T1000 (cell line): Measurements from ENCODE around the gene TPRX1.
A peak's percentile ranks its signal among the peaks of the same experiment; 100 is the strongest.
"Not testable (repeated sequence)": the region's sequence is repeated elsewhere in the genome, so short reads cannot be mapped to it uniquely, and the experiment has no call there.

Experiments
- DNase-seq: peaks from one replicate; lab custom pipeline; 2025; ENCODE audit warnings: mixed read lengths; lab: John Stamatoyannopoulos, UW

TPRX1 gene

DNA sequence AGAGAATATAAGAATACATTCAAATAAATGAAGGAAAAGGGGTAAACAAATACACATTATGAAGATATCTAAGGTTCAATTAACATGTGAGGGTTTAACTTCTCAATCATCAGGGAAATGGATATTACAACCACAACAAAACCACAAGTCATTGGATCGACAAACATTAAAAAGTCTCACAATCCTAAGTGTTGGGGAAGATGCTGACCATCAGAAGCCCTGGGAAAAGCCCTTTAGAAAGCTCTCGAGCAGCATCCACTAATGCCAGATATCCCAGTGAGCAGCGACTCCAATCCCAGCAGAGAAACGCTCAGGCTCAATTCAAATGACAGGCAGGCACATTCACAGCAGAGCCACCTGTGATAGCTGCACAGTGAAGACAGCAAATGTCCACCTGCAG, 3.1 kb downstream of the TPRX1 start:
- no peak for DNase-seq

- DNase-seq: no peak
Measured at GRCh38 chr19:47798904-47799266, 5.5 kb downstream of the TPRX1 start.

DNA sequence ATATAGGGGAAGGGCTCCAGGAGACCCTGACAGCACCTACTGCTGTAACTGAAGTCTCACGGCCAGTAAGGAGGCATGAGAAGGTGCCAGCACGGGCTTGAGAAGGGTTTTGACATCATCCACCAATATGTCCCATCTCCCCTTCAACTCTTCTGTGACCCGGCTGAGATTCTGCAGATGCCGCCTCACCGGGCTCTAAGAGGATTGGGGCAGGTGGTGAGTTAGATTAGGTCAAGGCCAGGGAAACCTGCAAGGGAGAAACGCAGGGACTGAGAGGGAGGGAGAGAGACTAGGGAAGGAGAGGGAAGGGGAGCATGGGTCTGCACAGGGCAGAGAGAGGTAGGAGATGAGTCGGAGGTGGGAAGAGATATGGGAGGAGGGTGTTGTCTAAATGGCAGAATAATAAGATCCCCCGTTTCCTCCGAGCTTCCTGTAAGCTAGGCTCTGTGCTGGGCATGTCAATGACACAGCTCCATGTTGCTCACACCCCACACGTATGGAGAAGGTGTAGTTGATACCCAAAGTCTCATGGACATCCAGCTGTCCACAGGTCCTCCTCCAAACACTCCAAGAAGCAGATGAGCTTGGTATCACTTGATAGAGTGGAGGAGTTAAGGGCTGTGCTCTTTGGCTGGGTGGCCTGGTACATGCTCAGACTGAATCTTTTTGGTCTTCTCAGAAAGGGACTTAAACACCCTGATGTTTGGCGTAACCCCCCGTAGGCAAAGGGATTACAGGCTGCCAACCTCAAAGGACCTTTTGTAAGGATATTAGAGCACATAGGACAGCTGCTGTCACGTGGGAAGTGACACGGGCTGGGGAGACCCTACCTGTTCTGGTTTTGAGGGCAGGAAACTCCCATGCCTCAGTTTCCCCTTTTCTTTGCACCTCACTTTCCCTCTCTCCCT, 6.1 kb downstream of the TPRX1 start:
- no peak for DNase-seq

DNA sequence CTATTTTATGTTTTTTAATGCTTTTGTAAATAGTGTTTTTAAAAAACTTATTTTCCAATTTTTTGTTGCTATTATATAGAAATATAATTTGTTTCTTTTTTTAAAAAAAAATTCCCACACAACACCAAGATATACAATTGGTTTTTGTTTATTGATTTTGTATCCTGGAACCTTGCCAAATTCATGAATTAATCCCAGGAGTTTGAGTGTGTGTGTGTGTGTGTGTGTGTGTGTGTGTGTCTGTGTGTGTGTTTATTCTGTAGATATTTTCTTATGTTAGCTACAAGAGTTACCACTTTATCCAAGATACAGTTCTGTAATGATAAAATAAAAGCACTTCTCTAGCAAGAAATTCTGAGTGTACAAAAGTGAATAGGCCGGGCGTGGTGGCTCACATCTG, 7.6 kb downstream of the TPRX1 start:
- DNase-seq: no peak

- no peak for DNase-seq
Measured at GRCh38 chr19:47794526-47794925, 9.8 kb downstream of the TPRX1 start.

DNA sequence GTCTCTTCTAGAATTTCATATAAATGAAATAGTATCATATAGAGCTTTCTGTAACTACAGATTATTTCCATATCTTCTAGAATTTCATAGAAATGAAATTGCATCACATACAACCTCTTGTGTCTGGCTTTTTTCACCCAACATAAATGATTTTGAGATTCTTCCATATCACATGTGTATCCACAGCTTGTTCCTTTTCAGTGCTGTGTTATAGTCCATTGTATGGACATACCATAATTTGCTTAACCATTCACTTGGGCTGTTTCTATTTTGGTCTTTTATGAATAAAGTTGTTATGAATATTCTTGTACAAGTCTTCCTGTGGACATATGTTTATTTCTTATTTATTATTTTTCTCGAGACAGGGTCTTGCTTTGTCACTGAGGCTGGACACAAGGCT, 11.7 kb downstream of the TPRX1 start:
- no peak for DNase-seq

GRCh38 chr19:47790398-47790814, 13.9 kb downstream of the TPRX1 start:
- DNase-seq: no peak

GRCh38 chr19:47789811-47790210, 14.5 kb downstream of the TPRX1 start:
- DNase-seq: not testable (repeated sequence)

GRCh38 chr19:47787307-47787706, 17.0 kb downstream of the TPRX1 start:
- DNase-seq: not testable (repeated sequence)

DNA sequence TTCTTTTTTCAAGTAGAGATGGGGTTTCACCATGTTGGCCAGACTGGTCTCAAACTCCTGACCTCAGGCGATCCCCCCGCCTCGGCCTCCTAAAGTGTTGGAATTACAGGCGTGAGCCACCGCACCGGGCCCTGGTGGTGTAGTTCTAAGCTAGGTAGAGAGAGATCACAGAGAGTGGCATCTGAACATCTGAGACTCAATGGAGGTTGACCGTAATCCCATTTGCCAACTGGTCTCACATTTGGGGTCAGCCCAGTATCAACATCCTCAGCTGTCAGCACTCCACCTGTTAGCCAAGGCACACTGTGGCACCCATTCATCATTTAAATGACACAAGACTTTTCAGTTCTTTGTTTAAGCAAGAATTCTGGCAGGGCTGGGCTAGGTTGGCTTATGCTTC, 17.8 kb downstream of the TPRX1 start:
- DNase-seq: no peak

DNA sequence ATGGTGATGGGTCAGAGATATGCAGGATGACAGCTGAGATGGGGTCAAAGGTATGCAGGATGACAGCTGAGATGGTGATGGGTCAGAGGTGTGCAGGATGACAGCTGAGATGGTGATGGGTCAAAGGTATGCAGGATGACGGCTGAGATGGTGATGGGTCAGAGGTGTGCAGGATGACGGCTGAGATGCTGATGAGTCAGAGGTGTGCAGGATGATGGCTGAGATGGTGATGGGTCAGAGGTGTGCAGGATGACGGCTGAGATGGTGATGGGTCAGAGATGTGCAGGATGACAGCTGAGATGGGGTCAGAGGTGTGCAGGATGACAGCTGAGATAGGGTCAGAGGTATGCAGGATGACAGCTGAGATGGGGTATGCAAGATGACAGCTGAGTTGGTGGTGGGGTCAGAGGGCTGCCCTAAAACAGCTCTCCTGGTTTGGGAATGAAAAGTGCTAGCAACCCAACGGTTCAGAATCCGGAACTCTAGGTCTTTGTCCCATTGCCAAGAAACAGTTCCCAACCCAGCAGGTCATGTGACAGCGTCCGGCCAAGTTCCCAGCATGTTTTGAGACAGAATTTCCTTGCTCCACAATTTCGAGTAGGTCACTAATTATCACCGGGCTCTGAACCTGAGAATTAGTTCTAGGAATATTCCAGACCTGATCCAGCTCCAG, 22.6 kb downstream of the TPRX1 start:
- no peak for DNase-seq

DNA sequence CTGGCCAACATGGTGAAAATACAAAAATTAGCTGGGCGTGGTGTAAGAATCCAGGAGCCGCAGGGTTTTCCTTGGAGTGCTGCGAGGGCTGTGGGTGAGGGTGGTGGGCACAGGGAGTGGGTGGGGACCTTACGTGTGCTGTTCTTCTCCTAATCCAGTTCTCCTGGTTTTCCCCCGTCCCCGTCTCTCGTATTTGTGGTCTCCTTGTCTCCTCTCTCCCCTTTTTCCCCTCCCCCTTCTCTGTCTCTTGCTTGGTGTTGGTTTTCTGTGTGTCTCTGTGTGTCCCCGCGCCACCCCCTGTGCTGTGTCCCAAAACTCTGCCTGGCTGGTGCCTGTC, 24.2 kb downstream of the TPRX1 start:
- DNase-seq: no peak

DNA sequence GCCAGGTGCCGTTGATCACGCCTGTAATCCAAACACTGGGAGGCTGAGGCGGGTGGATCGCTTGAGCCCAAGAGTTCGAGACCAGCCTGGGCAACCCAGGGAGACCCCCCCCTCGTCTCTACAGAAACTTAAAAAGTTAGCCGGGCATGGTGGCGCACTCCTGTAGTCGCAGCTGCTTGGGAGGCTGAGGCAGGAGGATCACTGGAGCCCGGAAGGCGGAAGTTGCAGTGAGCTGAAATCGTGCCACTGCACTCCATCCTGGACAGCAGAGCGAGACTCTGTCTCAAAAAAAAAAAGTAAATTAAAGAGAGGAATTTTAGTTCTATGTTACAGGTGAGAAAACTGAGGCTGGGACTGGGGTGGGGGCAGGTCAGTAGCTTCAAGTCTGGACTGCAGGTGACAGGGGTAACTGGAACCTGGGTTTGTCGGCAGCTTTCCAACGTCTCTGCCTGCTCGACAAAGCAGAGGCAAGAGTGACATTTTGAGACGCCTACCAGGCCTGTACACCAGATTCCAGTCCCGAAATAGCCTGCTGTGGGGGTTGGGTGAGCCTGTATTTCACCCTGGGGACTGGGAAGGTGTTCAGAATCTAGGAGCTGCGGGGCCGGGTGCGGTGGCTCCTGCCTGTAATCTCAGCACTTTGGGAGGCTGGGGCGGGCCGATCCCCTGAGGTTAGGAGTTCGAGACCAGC, 24.7 kb downstream of the TPRX1 start:
- no peak for DNase-seq

GRCh38 chr19:47778954-47779351, 25.4 kb downstream of the TPRX1 start:
- no peak for DNase-seq

DNA sequence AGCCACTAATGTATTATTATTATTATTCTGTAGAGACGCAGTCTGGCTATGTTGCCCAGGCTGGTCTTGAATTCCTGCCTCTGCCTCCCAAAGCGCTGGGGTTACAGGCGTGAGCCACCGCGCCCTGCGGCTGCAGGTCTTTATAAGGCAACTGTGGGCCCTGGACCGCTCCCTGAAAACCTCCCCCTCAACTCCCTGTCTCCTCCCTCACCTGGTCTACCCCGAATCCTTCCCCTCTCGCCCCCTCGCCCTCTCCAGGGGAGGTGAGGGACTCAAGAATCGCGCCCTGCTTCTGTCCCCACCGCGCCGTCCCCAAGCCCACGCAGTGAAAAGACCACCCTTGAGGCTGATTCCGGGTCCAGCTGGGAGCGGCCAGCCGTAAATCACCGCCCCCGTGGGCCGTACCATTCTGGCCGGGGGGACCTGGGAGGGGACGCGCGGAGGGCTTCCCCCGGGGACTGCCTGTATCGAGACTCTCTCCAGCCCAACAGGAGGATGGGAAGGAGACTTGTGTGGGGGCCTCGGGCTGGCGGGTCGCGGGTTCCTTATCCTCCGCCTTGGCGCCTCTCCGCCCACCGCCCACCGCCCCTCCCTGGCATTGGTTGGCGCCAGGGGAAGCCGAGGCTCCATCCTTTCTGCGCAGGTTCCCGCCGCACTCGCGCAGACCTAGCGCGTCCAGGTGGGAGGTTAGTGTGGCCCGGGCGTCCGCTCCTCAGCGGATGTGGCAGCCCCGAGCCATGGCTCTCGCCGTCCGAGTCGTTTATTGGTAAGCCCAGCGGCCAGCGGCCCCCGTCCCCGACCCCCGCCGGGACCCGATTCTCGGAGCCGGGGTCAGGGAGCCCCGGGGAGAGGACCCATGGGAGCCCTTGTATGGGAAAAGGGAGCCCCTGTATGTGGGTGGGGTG, 26.1 kb downstream of the TPRX1 start, which contains the start of gene SELENOW:
TSS of gene SELENOW (plus strand) at position 655 of the 905 bp plus-strand sequence. CDS start at position 738, 83 bp downstream.
- peak; percentile 74 for DNase-seq

DNA sequence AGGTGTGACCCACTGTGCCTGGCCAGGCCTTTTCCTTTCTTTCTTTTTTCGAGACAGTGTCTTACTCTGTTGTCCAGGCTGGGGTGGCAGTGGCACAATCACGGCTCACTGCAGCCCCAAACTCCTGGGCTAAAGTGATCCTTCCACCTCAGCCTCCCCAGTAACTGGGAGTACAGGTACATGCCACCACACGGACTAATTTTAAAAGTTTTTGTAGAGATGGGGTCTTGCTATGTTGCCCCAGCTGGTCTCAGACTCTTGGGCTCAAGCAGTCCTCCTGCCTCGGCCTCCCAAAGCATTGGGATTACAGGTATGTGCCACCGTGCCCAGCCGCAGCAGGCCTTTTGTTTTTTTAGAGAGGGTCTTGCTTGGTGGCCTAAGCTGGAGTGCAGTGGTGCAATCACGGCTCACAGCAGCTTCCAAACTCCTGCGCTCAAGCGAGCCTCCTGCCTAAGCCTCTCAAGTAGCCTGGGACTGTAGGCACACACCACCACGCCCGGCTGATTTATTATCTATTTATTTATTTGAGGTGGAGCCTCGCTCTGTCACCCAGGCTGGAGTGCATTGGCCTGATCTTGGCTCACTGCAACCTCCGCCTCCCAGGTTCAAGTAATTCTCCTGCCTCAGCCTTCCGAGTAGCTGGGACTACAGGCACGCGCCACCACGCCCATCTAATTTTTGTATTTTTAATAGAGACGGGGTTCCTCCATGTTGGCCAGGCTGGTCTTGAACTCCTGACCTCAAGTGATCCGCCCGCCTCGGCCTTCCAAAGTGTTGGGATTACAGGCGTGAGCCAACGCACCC, 26.9 kb downstream of the TPRX1 start:
- DNase-seq: not testable (repeated sequence)

DNA sequence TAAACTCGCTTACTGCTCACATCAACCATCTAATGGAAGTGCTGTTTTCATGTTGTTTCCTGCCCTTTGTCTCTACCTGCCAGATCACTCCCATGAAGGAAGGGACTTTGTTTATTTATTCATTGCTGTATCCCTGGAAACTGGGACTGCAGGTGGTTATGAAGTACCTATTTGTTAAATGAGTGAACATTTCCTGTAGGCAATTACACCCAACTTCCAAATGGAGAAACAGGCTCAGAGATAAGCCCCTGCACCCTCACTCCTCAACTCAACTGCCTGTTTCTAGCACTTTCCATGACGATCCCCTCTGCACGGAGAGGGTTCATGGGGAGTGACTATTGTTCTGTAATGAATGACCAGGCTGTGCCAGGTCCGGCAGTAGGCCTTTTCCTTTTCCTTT, 27.8 kb downstream of the TPRX1 start:
- DNase-seq: no peak

DNA sequence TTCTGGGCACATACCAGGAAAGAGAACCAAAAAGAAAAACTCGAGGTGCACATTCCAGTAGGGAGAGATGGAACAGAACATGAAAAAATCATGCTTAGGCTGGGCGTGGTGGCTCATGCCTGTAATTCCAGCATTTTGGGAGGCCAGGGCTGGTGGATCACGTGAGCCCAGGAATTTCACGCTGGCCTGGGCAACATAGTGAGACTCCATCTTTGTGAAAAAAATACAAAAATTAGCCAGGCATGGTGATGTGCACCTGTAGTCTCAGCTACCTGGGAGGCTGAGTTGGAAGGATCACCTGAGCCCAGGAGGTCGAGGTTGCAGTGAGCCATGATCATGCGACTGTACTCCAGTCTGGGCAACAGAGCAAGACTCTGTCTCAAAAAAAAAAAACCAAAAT, 33.1 kb downstream of the TPRX1 start:
- DNase-seq: not testable (repeated sequence)

DNA sequence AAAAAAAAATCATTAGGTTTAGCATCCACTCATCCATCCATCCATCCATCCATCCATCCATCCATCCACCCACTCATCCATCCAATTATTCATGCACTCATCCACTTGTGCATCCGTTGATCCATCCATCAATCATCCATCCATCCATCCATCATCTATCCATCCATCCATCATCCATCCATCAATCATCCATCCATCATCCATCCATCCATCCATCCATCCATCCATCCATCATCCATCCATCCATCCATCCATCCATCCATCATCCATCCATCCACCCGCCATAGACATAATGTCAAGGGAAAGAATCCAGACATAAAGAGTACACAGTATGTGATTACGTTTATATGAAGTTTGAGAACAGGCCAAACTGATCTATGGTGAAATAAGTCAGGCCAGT, 34.8 kb downstream of the TPRX1 start:
- DNase-seq: no peak

DNA sequence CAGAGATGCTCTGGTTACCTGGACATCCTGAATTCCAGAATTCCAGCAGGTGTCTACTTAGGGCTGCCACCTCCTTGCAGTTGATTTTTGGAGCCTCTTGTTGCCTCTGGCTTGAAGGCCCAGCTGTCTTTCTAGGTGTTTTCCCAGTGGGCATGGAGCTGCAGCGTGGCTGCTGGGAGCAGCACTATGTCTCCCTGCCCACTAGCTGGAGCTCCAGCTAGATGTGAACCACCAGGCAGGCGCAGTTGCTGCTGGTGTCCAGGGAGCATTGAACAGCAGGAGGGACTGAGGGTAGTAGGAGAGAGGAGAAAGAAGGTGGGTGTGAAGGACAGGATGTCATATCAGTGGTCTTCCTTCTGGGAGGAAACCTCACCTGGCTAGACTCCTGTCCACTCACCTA, 35.7 kb downstream of the TPRX1 start:
- DNase-seq: no peak

GRCh38 chr19:47767349-47767748, 37.0 kb downstream of the TPRX1 start:
- no peak for DNase-seq
